Fibroblast of the conjunctiva (primary cell): Measurements from ENCODE around the gene RYK.
A peak's percentile ranks its signal among the peaks of the same experiment; 100 is the strongest.
"Not testable (repeated sequence)": the region's sequence is repeated elsewhere in the genome, so short reads cannot be mapped to it uniquely, and the experiment has no call there.

Source experiments
- DNase-seq: peaks from one replicate; pipeline ENCODE4 v3.0.0-alpha.2; 2010; ENCODE audit warnings: low read depth

The RYK gene

DNA sequence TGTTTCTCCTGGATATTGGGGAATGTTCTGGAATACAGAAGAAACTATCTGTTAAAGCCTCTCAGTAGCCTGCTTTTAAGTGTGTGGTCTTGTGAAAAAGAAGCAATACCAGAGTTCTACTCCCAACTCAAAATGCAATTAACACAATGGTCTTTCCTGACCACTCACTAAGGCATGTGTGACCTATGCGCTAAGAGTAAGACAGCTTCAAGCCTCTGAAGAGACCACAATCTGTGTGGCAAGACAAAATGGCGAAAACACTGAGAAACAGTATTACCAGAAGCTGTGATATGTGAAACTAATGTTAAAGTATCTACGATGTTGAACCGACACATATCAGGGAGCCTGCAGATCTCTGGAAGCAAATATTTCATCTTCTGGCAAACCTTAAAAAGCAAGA lies 33.8 kb downstream of the RYK start:
- no peak for DNase-seq

DNA sequence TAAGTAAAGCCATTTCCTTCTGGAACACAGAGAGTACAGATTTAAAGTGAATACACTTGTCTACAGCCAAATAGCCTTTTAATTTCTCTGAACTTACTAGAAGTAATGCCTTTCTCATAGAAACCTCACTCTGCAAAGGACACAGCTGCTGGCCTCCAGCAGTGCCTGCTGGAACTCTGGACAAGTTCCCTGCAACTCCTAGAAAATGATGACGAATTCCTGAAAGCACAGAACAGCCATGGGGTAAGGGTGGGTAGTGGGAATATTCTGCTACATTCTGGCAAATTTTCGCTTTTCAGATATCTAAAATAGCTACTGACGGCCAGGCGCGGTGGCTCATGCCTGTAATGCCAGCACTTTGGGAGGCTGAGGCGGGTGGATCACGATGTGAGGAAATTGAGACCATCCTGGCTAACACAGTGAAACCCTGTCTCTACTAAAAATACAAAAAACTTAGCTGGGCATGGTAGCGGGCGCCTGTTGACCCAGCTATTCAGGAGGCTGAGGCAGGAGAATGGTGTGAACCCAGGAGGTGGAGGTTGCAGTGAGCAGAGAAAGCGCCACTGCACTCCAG lies 34.4 kb downstream of the RYK start:
- DNase-seq: no peak

DNA sequence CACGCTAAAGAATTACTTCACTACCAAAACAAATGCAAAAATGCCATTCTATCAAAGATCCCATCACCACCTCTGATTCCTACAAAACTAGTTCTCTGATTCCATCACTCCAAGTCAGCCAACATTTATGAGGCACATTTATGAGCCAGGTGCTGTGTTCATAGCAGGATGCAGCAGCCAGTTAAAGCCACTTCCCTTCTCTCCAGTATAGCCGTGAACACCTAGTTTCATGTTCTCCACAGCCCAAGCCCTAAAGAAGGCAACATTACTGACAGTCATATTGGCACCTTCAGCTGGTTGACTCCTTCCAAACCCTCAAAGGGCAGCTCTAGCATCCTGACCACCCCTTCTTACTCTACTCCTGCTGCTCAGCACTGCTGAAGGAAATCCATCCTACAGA lies 36.4 kb downstream of the RYK start:
- DNase-seq: no peak

DNA sequence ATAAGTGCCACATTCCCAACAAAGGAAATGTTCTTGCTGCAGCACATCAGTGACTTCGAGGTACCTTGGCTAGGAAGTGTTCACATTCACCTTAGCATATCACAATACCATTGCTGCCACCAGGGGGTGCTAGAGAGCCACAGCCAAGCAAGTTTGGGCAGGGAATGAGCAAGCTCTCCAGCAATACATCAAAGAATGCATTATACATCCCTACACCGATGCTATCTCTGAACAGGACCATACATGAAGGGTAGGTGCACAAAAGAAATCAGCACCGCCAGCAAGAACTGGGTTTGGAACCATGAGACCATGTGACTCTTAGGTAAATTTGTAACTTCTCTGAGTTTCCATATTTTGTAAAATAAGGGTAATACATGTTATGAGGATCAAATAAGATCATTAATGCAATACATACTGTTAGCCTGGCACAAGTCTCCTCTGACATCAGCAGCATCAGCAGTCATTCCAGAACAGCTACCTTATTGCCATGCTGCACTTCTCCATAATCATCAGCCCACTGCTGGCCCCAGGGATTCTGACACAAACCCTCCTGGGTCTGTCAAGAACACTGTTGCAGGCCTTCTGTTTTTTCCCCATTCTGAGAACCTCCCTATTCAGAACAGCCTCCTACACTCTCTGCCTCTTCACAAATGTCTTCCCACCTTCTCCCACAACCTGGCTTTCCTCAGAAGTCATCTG lies 37.5 kb downstream of the RYK start:
- DNase-seq: peak; percentile 56

GRCh38 chr3:134211797-134212196 lies 38.9 kb downstream of the RYK start:
- DNase-seq: peak; percentile 37

- DNase-seq: no peak
Observed at GRCh38 chr3:134205451-134205850, 45.2 kb downstream of the RYK start.

GRCh38 chr3:134201201-134202130 lies 49.2 kb downstream of the RYK start:
- DNase-seq: peak; percentile 37

- DNase-seq: not testable (repeated sequence)
Observed at GRCh38 chr3:134199880-134200279, 50.8 kb downstream of the RYK start.

GRCh38 chr3:134199240-134199639 lies 51.4 kb downstream of the RYK start:
- no peak for DNase-seq

DNA sequence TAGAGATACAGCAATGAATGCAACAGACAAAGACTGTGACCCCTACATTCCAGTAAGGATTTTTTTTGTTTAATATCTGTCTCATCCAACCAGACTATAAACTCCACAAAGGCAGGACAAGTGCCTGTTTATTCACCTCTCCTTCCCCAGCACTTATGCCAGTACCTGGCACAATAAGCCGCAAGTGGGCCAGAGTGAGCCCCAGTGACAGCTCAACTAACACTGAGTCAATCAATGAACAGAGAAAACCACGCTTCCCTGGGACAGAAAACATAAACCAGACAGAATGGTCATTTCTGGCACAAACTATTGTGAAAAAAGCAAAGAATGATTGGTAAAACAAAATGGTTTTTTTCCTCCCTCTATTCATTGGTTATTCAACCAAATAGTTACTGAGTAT lies 52.2 kb downstream of the RYK start:
- DNase-seq: no peak

DNA sequence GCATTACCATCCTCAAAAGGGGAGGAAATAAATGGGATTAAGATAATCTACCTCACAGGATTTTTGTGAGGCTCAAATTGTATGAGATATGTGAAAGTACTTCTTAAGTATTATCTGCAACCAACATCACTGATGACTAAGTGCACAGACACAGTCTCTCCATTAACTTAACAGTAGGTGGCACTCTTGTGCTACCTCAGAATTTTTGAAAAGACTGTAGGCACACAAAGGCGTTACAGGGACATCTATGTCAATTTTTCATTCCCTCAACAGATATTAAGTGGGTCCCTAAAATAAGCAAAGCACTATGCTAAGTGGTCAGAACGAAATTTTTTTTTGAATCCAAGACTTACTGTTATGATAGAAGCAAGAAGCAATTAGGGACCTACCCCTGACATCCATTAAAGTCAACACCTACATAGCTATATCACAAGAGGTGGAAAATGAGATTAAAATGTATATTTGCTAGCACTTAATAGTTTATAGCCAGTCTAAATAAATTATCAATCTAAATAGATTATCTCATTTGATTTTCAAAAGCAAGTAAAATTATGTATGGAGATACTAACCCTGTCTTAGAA lies 52.9 kb downstream of the RYK start:
- peak; percentile 51 for DNase-seq

- no peak for DNase-seq
Observed at GRCh38 chr3:134194247-134194646, 56.4 kb downstream of the RYK start.

GRCh38 chr3:134190250-134190649 lies 60.4 kb downstream of the RYK start:
- no peak for DNase-seq

DNA sequence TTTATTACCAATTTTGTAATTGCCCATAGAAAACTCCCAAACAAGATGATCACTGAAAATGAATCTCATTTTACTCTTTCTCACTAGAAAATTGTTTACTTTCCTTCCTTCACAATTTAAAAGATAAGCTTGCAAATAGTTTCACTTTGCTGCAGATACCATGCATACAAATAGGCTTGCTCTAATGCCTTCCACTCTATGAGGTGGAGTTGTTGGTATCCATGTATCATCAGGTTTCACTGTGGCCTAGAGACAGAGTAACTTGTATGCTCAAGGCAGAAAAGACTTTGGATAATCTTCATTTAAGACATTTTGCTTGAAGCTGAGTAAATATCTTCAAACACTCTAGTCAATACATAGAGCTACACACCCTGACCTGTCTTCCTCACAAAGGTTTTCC lies 60.8 kb downstream of the RYK start:
- no peak for DNase-seq

DNA sequence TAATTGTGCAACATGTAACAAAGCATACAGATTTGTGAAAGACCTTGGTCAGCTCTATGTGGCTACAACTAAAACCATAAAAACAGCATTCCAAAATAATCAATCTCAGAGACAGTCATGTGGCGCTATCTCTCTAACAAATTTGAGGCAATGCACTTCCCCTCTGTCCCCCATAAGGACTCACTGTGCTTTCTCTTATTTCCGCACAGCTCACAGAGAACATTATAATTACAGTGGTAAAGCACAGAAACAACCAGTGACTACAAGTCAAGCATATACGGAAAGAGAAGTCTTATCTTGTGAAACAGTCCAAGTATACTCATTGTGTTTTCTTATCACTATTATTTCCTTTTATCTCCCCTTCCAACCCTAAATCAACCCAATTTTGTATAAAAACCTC lies 64.3 kb downstream of the RYK start:
- DNase-seq: no peak

DNA sequence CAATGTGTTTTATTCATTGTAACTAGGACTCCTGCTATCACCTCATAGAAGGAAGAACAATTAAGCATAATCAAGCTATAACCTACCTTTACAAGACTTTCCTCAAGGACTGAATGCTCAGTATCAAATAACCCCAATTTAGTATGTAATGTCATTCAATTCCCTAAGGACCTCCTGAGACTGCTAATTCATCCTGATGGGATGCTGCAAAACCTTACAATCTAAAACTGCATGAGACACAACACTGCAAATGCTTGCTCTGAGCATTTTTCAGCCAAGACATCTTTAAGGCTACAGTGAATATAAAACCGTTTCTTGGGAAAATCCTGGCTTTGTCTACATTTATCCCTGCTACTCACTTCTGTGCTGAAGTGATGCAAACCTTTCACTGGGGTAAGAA lies 69.9 kb downstream of the RYK start:
- no peak for DNase-seq

DNA sequence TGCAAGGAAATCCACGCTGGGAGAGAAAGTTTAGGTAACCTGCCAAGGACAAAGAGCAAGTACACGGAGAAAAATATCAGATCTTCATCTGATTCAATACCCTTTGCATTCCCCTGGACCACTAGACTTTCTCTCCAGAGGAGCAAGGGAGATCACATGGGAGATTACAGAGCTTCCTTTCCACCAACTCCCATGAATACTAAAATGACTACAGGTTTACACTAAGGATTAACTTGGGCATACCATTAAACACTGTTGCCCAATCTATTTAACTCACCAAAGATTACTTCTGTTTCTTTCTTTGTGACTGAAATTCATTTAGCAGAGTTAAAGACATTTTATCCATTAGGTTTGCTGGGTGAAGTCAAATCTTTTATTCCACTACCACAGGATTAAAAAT lies 71.2 kb downstream of the RYK start:
- DNase-seq: no peak

- no peak for DNase-seq
Observed at GRCh38 chr3:134163096-134163495, 87.6 kb downstream of the RYK start.

GRCh38 chr3:134161898-134162615 lies 88.6 kb downstream of the RYK start:
- DNase-seq: no peak

- DNase-seq: no peak
Observed at GRCh38 chr3:134155446-134155845, 95.2 kb downstream of the RYK start.

DNA sequence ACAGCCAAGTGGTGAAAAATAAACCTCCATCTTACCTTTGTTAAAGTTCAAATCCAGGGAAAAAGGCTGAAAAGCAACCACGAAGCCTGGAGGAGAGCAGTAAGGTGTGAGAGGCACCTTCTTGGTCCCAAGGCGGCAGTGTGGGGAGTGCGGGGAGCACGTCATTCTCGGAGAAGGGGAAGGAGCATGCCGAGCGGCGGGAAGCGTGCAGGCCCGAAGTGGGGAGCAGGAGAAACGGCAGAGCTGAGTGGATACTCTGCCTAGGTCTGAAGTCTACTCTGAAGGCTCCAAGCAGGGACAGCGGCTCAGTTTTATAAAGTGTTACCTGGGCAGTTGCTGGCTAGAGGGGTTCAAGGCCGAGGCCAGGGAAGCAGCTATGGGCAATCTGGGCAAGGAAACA lies 96.9 kb downstream of the RYK start:
- DNase-seq: no peak

DNA sequence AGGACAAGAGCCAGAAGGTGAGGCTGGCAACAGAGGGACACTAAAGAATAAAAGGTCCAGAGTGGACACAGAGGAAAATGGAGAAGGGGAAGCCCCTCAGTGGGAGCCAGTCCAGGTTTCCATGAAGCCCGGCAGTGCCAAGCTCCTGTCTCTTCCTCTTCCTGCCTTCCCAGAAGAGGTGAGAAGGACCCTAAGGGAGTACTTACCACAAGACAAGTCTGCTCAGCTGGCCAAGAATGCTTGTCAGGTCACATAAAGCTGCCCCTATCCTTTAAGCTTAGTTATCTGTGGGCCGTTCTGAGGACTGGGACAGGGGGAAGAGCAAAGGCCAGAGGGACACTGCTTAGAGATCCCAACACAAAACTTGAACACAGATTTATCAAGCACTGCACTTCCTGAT lies 100.2 kb downstream of the RYK start:
- no peak for DNase-seq
